ENCODE results near the gene SEMA5A. TPM values are rescaled to one million over a fixed set of nuclear protein-coding genes. Genes with fewer than 3 reads are reported as not detected.

The SEMA5A gene
- total RNA-seq, 1 donor = 42.3 TPM

DNA sequence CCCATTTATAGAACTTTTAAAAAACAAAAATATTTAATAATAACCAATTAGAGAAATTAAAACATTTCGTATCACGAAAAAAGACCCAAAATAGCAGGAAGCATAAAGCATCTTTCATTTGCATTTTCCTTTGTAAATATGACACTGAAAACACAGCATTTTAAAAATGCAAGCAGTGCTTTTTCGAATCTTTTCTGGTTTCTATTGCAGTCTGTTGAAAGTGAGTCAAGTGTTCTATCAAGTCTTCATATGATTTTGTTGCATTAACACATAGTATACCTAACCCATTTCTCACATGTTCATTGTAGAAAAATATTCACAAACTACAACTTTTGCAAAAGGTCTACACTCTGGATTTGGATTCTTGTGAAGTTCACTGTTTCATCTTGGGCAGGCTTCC, 198.8 kb downstream of the SEMA5A start:
- Histone ChIP-seq H3K36me3 (ENCODE audit: insufficient read depth, low read length) (no peaks in the 10 kb centered on the region), H2AFZ (ENCODE audit: low read length) (no peak overlapping the region), H3K4me1 (ENCODE audit: insufficient read depth, low read length) (peaks cover 60% of the 10 kb centered on the region), H3K27me3 (ENCODE audit: insufficient read depth, low read length) (no peaks in the 10 kb centered on the region), H3K9me3 (ENCODE audit: low read depth, low read length) (no peaks in the 10 kb centered on the region), H3K4me2 (ENCODE audit: insufficient read depth, low read length) (no peak overlapping the region), H3K27ac (ENCODE audit: low read depth, low read length) (no peak overlapping the region), H4K20me1 (ENCODE audit: insufficient read depth, low read length) (no peaks in the 10 kb centered on the region), H3K79me2 (ENCODE audit: insufficient read depth, low read length) (peaks cover 3% of the 10 kb centered on the region), H3K4me3 (ENCODE audit: insufficient read depth, low read length) (no peak overlapping the region)
- DNase-seq (ENCODE audit: insufficient read length, low spot score, missing footprints) = no peak
- TF ChIP-seq, protein P1, sequence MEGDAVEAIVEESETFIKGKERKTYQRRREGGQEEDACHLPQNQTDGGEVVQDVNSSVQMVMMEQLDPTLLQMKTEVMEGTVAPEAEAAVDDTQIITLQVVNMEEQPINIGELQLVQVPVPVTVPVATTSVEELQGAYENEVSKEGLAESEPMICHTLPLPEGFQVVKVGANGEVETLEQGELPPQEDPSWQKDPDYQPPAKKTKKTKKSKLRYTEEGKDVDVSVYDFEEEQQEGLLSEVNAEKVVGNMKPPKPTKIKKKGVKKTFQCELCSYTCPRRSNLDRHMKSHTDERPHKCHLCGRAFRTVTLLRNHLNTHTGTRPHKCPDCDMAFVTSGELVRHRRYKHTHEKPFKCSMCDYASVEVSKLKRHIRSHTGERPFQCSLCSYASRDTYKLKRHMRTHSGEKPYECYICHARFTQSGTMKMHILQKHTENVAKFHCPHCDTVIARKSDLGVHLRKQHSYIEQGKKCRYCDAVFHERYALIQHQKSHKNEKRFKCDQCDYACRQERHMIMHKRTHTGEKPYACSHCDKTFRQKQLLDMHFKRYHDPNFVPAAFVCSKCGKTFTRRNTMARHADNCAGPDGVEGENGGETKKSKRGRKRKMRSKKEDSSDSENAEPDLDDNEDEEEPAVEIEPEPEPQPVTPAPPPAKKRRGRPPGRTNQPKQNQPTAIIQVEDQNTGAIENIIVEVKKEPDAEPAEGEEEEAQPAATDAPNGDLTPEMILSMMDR (IDR thresholded peaks at IDR 0.05; ENCODE audit: extremely low read depth, low read depth, low read length) = no peak

DNA sequence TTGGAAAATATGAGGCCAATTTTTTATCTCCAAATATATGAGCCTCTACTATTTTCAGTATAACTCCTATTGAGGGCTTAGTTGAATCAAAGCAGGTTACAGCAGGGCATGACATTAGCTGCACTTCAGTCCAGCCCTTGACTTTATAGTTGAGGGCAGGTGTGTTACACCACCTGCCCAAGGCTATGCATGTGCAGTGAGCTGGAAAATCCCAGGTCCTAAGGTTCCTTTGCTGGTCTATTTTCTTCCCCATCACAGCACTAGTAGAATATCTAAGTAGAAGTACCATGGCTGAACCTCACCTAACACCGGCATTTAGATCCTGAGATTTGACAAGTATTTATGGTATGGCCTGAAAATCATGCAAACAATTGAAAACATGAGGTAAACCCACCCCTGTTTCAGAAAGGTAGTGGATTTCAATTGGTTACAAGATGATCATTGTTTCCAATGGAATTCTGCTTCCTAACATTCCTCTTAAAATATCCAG, 201.1 kb downstream of the SEMA5A start:
- Histone ChIP-seq H3K36me3 (ENCODE audit: insufficient read depth, low read length) (no peaks in the 10 kb centered on the region), H3K27ac (ENCODE audit: low read depth, low read length) (no peak overlapping the region), H3K4me3 (ENCODE audit: insufficient read depth, low read length) (no peak overlapping the region), H3K4me1 (ENCODE audit: insufficient read depth, low read length) (peaks cover 37% of the 10 kb centered on the region), H4K20me1 (ENCODE audit: insufficient read depth, low read length) (no peaks in the 10 kb centered on the region), H3K9me3 (ENCODE audit: low read depth, low read length) (no peaks in the 10 kb centered on the region), H3K27me3 (ENCODE audit: insufficient read depth, low read length) (no peaks in the 10 kb centered on the region), H3K79me2 (ENCODE audit: insufficient read depth, low read length) (peaks cover 11% of the 10 kb centered on the region), H2AFZ (ENCODE audit: low read length) (no peak overlapping the region), H3K4me2 (ENCODE audit: insufficient read depth, low read length) (no peak overlapping the region)
- DNase-seq (ENCODE audit: insufficient read length, low spot score, missing footprints) = no peak
- TF ChIP-seq, protein P1 (IDR thresholded peaks at IDR 0.05; ENCODE audit: extremely low read depth, low read depth, low read length) = no peak

DNA sequence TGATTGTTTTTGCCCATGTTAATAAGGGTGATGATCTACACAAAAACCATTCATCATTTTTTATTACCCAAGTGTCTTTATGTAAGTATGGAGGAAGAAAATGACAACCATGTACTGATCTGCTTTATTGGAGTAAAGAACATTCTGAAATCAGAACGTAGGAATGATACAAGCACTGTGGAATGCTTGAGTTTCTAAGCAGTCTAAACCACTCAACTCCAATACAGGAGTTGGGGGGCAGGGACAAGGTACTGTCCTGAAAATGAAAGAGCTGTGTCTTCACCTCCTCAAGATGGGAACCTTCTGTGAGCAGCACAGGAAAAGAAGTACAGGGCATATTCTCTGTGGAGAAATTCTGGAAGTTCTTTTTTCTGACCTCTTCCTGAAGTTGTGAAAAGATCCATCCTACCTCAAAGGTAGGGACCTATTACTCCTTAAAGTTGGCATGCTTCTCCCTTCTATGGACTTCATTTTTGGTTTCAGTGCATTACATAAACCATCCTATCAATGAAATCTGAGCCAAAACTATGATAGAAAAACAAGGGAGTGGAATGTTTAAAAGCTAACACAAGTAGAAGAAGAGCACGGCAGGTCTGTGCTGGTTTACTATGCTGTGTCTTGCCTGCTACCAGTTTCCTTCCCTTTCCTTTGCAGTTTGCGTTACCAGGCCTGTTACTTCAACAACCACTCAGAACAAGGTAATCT, 202.6 kb downstream of the SEMA5A start:
- no peaks in the 10 kb centered on the region for H3K27me3 ChIP-seq (ENCODE audit: insufficient read depth, low read length)
- H2AFZ ChIP-seq (ENCODE audit: low read length) = peak overlapping the region; percentile 2
- H3K9me3 ChIP-seq (ENCODE audit: low read depth, low read length) = no peaks in the 10 kb centered on the region
- TF ChIP-seq, protein P1 (IDR thresholded peaks at IDR 0.05; ENCODE audit: extremely low read depth, low read depth, low read length) = no peak
- no peaks in the 10 kb centered on the region for H4K20me1 ChIP-seq (ENCODE audit: insufficient read depth, low read length)
- H3K27ac ChIP-seq (ENCODE audit: low read depth, low read length) = peak overlapping the region; percentile 29
- DNase-seq (ENCODE audit: insufficient read length, low spot score, missing footprints) = no peak
- H3K4me3 ChIP-seq (ENCODE audit: insufficient read depth, low read length) = no peak overlapping the region
- peak overlapping the region; percentile 23 for H3K4me2 ChIP-seq (ENCODE audit: insufficient read depth, low read length)
- no peaks in the 10 kb centered on the region for H3K36me3 ChIP-seq (ENCODE audit: insufficient read depth, low read length)
- peaks cover 28% of the 10 kb centered on the region for H3K4me1 ChIP-seq (ENCODE audit: insufficient read depth, low read length)
- H3K79me2 ChIP-seq (ENCODE audit: insufficient read depth, low read length) = peaks cover 14% of the 10 kb centered on the region

- DNase-seq (ENCODE audit: insufficient read length, low spot score, missing footprints) = no peak
- H3K4me1 ChIP-seq (ENCODE audit: insufficient read depth, low read length) = peaks cover 27% of the 10 kb centered on the region
- no peak overlapping the region for H3K4me3 ChIP-seq (ENCODE audit: insufficient read depth, low read length)
- H3K9me3 ChIP-seq (ENCODE audit: low read depth, low read length) = no peaks in the 10 kb centered on the region
- no peak overlapping the region for H3K27ac ChIP-seq (ENCODE audit: low read depth, low read length)
- peaks cover 14% of the 10 kb centered on the region for H3K79me2 ChIP-seq (ENCODE audit: insufficient read depth, low read length)
- no peaks in the 10 kb centered on the region for H3K36me3 ChIP-seq (ENCODE audit: insufficient read depth, low read length)
- H3K27me3 ChIP-seq (ENCODE audit: insufficient read depth, low read length) = no peaks in the 10 kb centered on the region
- H4K20me1 ChIP-seq (ENCODE audit: insufficient read depth, low read length) = no peaks in the 10 kb centered on the region
- no peak overlapping the region for H3K4me2 ChIP-seq (ENCODE audit: insufficient read depth, low read length)
- H2AFZ ChIP-seq (ENCODE audit: low read length) = no peak overlapping the region
- TF ChIP-seq, protein P1 (IDR thresholded peaks at IDR 0.05; ENCODE audit: extremely low read depth, low read depth, low read length) = no peak
Measured at GRCh38 chr5:9342161-9342787, 203.6 kb downstream of the SEMA5A start.

Data from osteoblast (primary cell).